Breast epithelium (tissue), 3 donors: ENCODE data around the gene SMIM5.

Experiments used
- POLR2A ChIP-seq: fragments of 450-650 bp; IDR thresholded peaks from one replicate; pipeline ENCODE4 v1.6.1; 2016; ENCODE audit warnings: antibody characterized with exemption, mild to moderate bottlenecking, moderate library complexity
- POLR2AphosphoS5 ChIP-seq, 3 donors: sonication (generic); formaldehyde crosslinking; IDR thresholded peaks; one replicate each; pipeline ENCODE4 v1.6.1; 2017; ENCODE audit warnings: antibody characterized with exemption in 3 of 3
- TF ChIP-seq, protein P1 (sequence below), 3 donors: fragments of 450-650 bp; IDR thresholded peaks; one replicate each; pipeline ENCODE4 v1.5.1; 2016 to 2017; ENCODE audit warnings: antibody characterized with exemption in 3 of 3, mild to moderate bottlenecking in 3 of 3, moderate library complexity in 3 of 3

DNA sequence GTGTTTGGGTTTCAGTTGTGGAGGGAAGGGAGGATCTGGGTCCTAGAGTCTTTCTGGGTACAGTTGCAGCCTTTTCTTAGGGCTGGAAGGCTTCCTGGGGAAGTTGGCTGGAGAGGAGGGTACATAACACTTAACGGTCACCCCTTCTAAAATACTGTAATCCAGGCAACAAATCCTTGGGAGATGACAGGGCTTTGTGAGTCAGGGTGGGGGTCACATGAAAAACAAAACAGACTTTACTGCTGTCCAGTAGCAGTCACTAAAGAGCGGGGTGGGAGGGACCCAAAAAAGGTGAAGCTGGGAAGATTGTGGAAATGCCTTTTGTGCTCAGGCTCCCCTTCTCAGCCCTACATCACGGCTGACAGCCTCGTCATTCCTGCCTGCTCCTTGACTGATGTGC, 40.3 kb downstream of the SMIM5 start:
- TF ChIP-seq, protein P1, sequence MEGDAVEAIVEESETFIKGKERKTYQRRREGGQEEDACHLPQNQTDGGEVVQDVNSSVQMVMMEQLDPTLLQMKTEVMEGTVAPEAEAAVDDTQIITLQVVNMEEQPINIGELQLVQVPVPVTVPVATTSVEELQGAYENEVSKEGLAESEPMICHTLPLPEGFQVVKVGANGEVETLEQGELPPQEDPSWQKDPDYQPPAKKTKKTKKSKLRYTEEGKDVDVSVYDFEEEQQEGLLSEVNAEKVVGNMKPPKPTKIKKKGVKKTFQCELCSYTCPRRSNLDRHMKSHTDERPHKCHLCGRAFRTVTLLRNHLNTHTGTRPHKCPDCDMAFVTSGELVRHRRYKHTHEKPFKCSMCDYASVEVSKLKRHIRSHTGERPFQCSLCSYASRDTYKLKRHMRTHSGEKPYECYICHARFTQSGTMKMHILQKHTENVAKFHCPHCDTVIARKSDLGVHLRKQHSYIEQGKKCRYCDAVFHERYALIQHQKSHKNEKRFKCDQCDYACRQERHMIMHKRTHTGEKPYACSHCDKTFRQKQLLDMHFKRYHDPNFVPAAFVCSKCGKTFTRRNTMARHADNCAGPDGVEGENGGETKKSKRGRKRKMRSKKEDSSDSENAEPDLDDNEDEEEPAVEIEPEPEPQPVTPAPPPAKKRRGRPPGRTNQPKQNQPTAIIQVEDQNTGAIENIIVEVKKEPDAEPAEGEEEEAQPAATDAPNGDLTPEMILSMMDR (IDR thresholded peaks at IDR 0.05): no peak
- TF ChIP-seq POLR2AphosphoS5 (IDR thresholded peaks at IDR 0.05): no peak
- no peak for TF ChIP-seq POLR2A
